Measurements from ENCODE around the gene CANT1. TPM values are rescaled to one million over a fixed set of nuclear protein-coding genes. Genes with fewer than 3 reads are reported as not detected.

The CANT1 gene
- total RNA-seq, 1 experiment from 2014 or later = 62.5 TPM

GRCh38 chr17:79043931-79044320, 34.4 kb upstream of the CANT1 start:
- Mint-ChIP-seq H3K27me3 (ENCODE audit: insufficient read depth, unreplicated experiment) (peaks cover 26% of the 10 kb centered on the region), H3K36me3 (ENCODE audit: insufficient read depth, unreplicated experiment) (no peaks in the 10 kb centered on the region), H3K4me3 (ENCODE audit: unreplicated experiment) (no peak overlapping the region), H3K27ac (ENCODE audit: low read depth, unreplicated experiment) (no peak overlapping the region), H3K4me1 (ENCODE audit: insufficient read depth, unreplicated experiment) (peaks cover 28% of the 10 kb centered on the region), H3K9me3 (ENCODE audit: unreplicated experiment) (no peaks in the 10 kb centered on the region)
- ChIA-PET CTCF (interaction anchor here (0.6 to 7.2 kb wide), 8 partner anchors 9 to 349 kb away, joined by 3 to 73 read pairs (median 4); no protein-coding TSS in a partner anchor), POLR2A (interaction anchor here (0.6 to 0.9 kb wide), 2 partner anchors 348 to 663 kb away, joined by 3 read pairs; no protein-coding TSS in a partner anchor)
- no peak for TF ChIP-seq CTCF (IDR thresholded peaks at IDR 0.05; ENCODE audit: unreplicated experiment)
- BruUV-seq (replicated peaks) = no TSS peak
- intact Hi-C loops (cut with micrococcal nuclease) = no loop called here
- DNase-seq (ENCODE audit: unreplicated experiment) = no peak

- no peaks in the 10 kb centered on the region for H3K9me3 Mint-ChIP-seq (ENCODE audit: unreplicated experiment)
- H3K36me3 Mint-ChIP-seq (ENCODE audit: insufficient read depth, unreplicated experiment) = peaks cover 1% of the 10 kb centered on the region
- no peak for TF ChIP-seq CTCF (IDR thresholded peaks at IDR 0.05; ENCODE audit: unreplicated experiment)
These were observed 33.8 kb upstream of the CANT1 start for GRCh38 chr17:79043191-79043930.

GRCh38 chr17:79042421-79043190, 33.0 kb upstream of the CANT1 start:
- Mint-ChIP-seq H3K36me3 (ENCODE audit: insufficient read depth, unreplicated experiment) (peaks cover 5% of the 10 kb centered on the region), H3K27ac (ENCODE audit: low read depth, unreplicated experiment) (no peak overlapping the region), H3K9me3 (ENCODE audit: unreplicated experiment) (no peaks in the 10 kb centered on the region), H3K27me3 (ENCODE audit: insufficient read depth, unreplicated experiment) (peaks cover 26% of the 10 kb centered on the region), H3K4me3 (ENCODE audit: unreplicated experiment) (no peak overlapping the region), H3K4me1 (ENCODE audit: insufficient read depth, unreplicated experiment) (peaks cover 35% of the 10 kb centered on the region)
- peak; percentile 54 for TF ChIP-seq CTCF (IDR thresholded peaks at IDR 0.05; ENCODE audit: unreplicated experiment)
- no TSS peak for BruUV-seq (replicated peaks)
- ChIA-PET POLR2A (no interaction called here), CTCF (interaction anchor here (0.6 to 1.9 kb wide), 10 partner anchors 10 to 354 kb away, joined by 3 to 14 read pairs (median 4); no protein-coding TSS in a partner anchor)
- intact Hi-C loops (cut with micrococcal nuclease) = loop anchor here (1.0 kb wide), 1 partner anchor 23 kb away; no protein-coding TSS in a partner anchor
- peak; percentile 72 for DNase-seq (ENCODE audit: unreplicated experiment)

More at GRCh38 chr17:79043191-79043930, 33.8 kb upstream of the CANT1 start:
- ChIA-PET CTCF (interaction anchor here (0.6 to 7.2 kb wide), 7 partner anchors 9 to 350 kb away, joined by 3 to 73 read pairs (median 4); no protein-coding TSS in a partner anchor), POLR2A (interaction anchor here (0.6 to 0.9 kb wide), 2 partner anchors 349 to 663 kb away, joined by 3 read pairs; no protein-coding TSS in a partner anchor)
- Mint-ChIP-seq H3K27ac (ENCODE audit: low read depth, unreplicated experiment) (no peak overlapping the region), H3K4me3 (ENCODE audit: unreplicated experiment) (no peak overlapping the region), H3K4me1 (ENCODE audit: insufficient read depth, unreplicated experiment) (peaks cover 31% of the 10 kb centered on the region), H3K27me3 (ENCODE audit: insufficient read depth, unreplicated experiment) (peaks cover 26% of the 10 kb centered on the region)
- DNase-seq (ENCODE audit: unreplicated experiment) = no peak
- BruUV-seq (replicated peaks) = no TSS peak
- intact Hi-C loops (cut with micrococcal nuclease) = no loop called here

Measured in MCF 10A (cell line).